Measurements from ENCODE around the gene LRRTM4.

GRCh38 chr2:76721226-76721625, 801.0 kb downstream of the LRRTM4 start:
- no peak for TF ChIP-seq CTCF (IDR thresholded peaks at IDR 0.05; ENCODE audit: poor library complexity)
- TF ChIP-seq EZH2 (IDR thresholded peaks at IDR 0.05; ENCODE audit: borderline replicate concordance): no peak

All from hepatocyte (in vitro differentiated cells).